Measurements from ENCODE around the gene CXADR.

GRCh38 chr21:17479606-17480005, 33.2 kb upstream of the CXADR start:
- no peak for TF ChIP-seq POLR2A (IDR thresholded peaks at IDR 0.05; ENCODE audit: low read length)
- no peak for TF ChIP-seq GATA1 (IDR thresholded peaks at IDR 0.05; ENCODE audit: low read depth, low read length)
